ENCODE measurements around the gene CDC42SE2. TPM values are rescaled to one million over a fixed set of nuclear protein-coding genes. Genes with fewer than 3 reads are reported as not detected.
"Not testable (repeated sequence)": the region's sequence is repeated elsewhere in the genome, so short reads cannot be mapped to it uniquely, and the experiment has no call there.

The CDC42SE2 gene
- total RNA-seq, 1 donor from 2014 or later, result 39.6 TPM

GRCh38 chr5:131318455-131318854, 54.6 kb downstream of the CDC42SE2 start:
- no peak for DNase-seq (ENCODE audit: low spot score)

DNA sequence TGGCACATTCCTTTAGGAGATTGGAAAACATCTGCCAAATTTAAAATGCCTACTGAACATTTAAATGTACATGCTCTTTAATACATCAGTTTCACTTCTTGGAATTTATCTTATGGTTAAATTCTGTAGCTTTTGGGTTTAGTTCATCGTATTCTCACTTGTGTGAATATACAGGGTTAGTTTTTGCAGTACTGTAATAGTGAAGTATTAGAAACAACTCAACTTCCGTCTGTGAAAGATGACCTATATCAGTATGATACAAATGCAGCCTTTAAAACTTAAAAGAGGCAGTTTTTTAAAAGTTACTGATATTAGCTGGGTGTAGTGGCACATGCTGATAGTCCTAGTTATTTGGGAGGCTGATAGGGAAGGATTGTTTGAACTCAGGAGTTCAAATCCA, 57.2 kb downstream of the CDC42SE2 start:
- no peak for DNase-seq (ENCODE audit: low spot score)

DNA sequence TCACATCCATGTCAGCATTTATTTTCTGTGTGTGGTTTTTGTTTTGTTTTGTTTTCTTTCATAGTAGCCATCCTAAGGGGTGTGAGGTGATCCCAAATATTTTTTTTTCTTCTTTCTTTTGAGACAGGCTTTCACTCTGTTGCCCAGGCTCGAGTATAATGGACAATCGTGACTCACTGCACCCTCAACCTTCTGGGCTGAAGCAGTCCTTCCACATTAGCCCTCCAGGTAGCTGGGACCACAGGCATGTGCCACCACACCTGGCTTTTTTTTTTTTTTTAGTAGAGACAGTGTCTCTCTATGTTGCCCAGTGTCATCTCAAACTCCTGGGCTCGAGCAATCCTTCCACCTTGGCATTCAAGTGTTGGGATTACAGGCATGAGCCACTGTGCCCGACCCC, 59.1 kb downstream of the CDC42SE2 start:
- DNase-seq (ENCODE audit: low spot score), result no peak

DNA sequence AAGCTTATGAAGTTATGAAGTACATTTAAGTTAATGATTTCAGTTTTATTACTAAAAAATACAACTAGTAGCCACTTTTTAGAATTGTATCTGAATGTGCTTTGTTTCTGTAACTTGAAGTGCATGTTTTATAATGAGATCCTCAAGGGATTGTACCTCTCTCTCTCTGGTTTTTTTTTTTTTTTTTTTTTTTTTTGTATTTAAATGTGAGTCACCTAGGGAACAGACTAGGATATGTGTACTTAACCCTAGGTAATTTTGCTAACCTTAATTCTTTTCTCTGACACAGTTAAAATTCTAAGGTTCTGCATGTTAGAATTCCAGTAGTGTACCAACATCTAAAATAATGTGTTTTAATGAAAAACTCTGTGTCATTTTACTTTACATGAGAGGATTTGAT, 59.5 kb downstream of the CDC42SE2 start:
- no peak for DNase-seq (ENCODE audit: low spot score)

DNA sequence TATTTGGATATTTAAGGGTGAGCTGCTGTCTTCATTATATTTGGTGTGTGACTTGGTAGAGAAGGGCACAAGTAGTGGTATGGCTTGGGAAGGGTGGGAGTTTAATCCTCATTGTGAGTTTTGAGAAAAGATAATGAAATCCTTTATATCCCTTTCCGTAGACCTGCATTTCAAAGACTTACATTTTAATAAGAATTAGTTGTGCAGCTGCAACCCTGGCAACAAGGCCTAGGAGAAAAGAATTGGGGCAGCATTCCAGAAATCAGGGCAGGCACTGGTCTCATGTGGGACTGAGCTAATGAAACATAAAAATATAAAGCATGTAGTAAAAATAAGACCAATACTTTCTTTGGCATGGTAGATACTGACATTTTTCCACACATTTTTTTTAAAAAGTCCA, 60.5 kb downstream of the CDC42SE2 start:
- DNase-seq (ENCODE audit: low spot score), result no peak

DNA sequence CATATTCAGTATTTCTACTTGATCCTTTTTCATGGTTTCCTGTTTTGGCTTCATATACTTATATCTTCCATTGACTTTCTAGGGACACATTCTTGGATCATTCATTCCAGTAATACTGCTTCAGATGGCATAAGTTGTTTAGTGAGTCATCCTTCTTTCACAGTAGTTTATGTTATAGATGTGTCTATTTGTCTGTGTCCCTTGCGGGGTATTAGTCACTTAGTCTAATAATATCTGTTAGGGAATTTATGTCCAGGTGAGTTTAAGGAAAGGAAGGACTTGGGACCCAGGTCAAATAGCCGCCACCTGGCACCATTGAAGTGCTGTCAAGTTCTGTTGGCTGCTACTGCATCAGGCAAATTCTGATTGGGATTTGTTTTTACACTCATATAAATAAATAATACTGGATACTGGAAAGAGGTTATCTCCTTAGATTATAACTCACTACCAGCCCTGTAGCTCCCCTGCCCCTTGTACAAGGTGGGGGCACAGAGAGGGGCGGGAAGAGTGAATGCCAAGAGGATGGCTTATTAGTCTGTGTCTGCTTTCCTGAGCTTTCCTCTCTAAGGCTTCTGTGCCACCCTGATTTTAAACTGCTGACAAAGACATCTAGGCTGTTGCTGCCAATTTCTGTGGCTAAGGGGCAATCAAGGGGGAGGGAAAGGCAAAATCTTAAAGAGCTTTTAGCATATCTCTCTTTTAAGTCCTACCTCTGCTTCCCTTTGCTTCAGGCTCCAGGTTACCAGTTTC, 64.9 kb downstream of the CDC42SE2 start:
- DNase-seq (ENCODE audit: low spot score), result no peak

DNA sequence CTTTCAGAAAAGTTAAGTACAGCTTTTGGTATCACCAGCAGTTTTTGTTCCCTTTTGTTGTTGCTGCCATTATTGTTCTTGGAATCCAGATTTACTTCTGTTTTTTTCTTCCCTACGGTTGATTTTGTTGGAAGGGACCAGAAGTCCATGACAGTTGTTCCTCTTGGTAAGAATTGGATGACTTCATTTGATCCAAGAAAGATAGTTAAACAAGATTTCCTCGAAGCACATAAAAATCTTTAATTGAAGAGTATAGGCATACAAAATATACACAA, 65.4 kb downstream of the CDC42SE2 start:
- DNase-seq (ENCODE audit: low spot score), result no peak

DNA sequence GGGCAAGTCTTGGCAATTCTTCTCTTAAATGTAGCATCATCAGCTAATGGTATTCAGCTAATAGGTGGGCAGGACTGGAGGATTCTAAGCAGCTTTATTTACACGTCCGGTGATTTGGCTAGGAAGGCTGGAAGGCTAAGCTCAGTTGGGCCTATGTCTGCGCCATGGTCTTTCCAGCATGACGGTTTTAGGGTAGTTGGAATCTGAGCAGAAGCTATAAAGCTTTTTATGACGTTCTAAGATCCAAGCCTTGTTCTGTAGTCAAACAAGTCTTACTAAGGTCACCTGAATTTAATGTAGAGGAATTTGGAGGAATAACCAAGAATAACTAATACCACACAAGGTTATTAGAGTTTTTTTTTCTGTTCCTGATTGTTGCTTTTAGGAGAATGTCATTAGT, 66.2 kb downstream of the CDC42SE2 start:
- DNase-seq (ENCODE audit: low spot score), result no peak

GRCh38 chr5:131335756-131336155, 71.9 kb downstream of the CDC42SE2 start:
- not testable (repeated sequence) for DNase-seq (ENCODE audit: low spot score)

DNA sequence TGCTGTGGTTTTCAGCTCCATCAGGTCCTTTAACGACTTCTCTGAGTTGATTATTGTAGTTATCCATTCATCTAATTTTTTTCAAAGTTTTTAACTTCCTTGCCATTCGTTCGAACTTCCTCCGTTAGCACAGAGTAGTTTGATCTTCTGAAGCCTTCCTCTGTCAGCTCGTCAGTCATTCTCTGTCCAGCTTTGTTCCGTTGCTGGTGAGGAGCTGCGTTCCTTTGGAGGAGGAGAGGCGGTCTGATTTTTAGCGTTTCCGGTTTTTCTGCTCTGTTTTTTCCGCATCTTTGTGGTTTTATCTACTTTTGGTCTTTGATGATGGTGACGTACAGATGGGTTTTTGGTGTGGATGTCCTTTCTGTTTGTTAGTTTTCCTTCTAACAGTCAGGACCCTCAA, 72.9 kb downstream of the CDC42SE2 start:
- not testable (repeated sequence) for DNase-seq (ENCODE audit: low spot score)

GRCh38 chr5:131337240-131338050, 73.6 kb downstream of the CDC42SE2 start:
- not testable (repeated sequence) for DNase-seq (ENCODE audit: low spot score)

DNA sequence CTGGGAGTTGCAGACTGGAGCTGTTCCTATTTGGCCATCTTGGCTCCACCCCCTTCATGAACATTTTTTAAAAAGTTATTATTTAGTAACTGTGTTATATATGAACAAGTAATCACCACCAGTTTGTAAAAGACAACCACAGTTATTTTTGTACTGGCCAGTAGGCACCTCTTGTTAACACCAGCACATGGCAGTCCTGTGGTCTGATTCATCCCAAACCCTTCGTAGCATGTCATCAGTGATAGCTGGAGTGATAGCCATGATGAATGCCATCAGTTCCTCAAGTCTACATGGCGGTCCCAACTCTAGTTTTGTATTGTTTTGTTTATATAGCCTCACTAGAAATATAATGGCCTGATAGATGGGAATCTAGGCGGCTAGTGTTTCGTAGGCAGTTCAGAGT, 74.2 kb downstream of the CDC42SE2 start:
- no peak for DNase-seq (ENCODE audit: low spot score)

DNA sequence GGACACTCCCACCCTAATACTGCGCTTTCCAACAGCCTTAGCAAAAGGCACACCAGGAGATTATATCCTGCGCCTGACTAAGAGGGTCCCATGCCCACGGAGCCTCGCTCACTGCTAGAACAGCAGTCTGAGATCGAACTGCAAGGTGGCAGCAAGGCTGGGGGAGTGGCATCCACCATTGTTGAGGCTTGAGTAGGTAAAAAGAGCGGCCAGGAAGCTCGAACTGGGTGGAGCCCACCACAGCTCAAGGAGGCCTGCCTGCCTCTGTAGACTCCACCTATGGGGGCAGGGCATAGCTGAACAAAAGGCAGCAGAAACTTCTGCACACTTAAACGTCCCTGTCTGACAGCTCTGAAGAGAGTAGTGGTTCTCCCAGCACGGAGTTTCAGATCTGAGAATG, 80.4 kb downstream of the CDC42SE2 start:
- DNase-seq (ENCODE audit: low spot score), result not testable (repeated sequence)

- DNase-seq (ENCODE audit: low spot score), result not testable (repeated sequence)
Measured at GRCh38 chr5:131346204-131346603, 82.4 kb downstream of the CDC42SE2 start.

GRCh38 chr5:131353991-131354390, 90.1 kb downstream of the CDC42SE2 start:
- DNase-seq (ENCODE audit: low spot score), result no peak

GRCh38 chr5:131355971-131356528, 92.2 kb downstream of the CDC42SE2 start:
- DNase-seq (ENCODE audit: low spot score), result no peak

DNA sequence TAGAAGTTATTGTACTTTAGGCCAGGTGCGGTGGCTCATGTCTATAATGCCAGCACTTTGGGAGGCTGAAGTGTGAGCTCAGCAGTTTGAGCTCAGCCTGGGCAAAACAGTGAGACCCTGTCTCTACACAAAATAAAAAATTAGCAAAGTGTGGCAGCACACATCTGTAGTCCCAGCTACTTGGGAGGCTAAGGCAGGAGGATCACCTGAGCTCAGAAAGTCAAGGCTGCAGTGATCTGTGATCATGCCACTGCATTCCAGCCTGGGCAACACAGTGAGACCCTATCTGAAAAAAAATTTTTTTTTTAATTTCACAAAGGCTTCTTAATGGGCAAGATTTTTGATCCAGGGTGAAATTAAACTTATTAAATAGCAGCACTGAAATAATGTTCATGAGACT, 92.8 kb downstream of the CDC42SE2 start:
- no peak for DNase-seq (ENCODE audit: low spot score)

- no peak for DNase-seq (ENCODE audit: low spot score)
Measured at GRCh38 chr5:131357739-131358561, 94.1 kb downstream of the CDC42SE2 start.

DNA sequence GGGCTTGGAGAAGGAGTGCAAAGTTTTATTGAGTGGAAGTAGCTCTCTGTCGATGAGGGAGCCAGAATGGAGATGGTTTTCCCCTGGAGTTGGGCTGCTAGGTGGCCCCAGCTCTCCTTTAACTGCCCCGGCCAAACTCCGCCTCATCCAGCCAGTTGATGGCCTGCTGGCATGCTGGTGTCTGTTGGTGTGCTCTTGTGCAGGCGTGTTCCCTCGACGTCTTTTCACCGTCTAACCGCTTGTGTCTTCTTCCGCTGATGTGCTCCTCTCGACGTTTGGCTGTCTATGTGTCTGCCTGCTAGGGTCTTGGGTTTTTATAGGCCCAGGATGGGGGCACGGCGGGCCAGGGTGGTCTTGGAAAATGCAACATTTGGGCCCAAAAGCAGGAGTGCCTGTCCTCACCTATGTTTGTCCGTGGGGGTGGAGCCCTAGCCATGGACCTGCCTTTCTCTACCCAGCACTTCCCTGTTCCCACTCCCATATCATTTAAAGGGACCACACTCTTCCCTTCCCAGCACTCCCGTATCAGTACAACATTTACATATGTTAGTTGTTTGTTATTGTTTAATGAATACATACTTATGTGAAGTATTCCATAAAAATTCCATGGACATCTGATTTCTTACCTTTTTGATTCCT, 97.9 kb downstream of the CDC42SE2 start:
- no peak for DNase-seq (ENCODE audit: low spot score)

GRCh38 chr5:131363811-131364506, 100.1 kb downstream of the CDC42SE2 start:
- no peak for DNase-seq (ENCODE audit: low spot score)

GRCh38 chr5:131364507-131365050, 100.7 kb downstream of the CDC42SE2 start:
- no peak for DNase-seq (ENCODE audit: low spot score)
